ENCODE results near the gene CDK2AP2.

DNA sequence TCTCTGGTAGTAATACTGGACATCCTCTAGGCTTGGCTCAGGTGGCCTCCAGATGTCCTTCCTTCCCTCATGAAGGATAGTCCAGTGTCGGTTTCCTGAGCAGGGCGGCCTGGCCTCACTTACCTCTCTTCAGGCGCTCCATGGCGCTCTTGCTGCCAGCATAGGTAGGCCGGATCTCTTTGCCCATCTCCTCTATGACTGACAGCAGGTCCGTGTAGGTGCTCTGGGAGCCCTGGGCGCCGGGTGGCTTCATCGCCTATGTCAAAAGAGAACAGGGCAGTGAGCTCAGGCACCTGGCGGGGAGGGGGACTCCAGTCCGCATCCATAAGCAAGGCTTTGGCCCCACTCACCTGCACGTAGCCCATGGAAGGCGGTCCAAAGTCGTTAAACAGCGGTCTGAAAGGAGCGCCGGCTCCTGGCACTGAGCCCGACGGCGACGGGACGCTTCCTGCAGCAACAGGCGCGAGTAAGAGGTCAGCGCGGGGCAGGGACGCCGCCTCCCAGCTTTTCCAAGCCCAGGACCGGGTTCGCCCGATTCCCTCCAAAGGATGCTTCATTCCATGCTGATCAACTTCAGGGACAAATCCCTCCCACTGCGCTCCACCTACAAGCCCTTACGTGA lies 609 bp downstream of the CDK2AP2 start:
- TF ChIP-seq CTCF (IDR thresholded peaks at IDR 0.05), result no peak
- TF ChIP-seq POLR2A (IDR thresholded peaks at IDR 0.05), result no peak
